Measurements from ENCODE around the gene EGFL6. TPM values are rescaled to one million over a fixed set of nuclear protein-coding genes. Genes with fewer than 3 reads are reported as not detected.

Gene EGFL6
- total RNA-seq, 1 experiment from 2014 or later = not detected

DNA sequence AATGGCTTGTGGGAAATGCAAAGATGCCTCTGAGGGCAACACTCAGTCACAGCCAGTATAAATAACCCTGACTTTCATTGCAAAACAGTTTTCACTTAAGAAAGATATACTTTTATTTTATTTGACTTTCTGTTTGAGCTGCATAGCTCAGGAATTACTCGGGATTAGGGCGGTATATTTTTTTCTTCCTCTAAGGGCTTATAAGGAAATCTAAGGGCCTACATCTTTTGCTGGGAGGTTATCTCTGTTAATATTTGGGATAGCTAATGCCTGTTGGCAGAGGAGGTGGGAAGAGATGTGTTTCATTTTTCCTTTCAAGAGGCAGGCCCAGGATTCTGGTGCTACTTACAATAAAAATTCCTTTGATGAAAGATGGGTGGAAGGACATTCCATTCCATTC is 28.8 kb upstream of the EGFL6 start:
- Mint-ChIP-seq H3K9me3 (ENCODE audit: unreplicated experiment) (no peaks in the 10 kb centered on the region), H3K4me3 (ENCODE audit: unreplicated experiment) (no peak overlapping the region), H3K36me3 (ENCODE audit: insufficient read depth, unreplicated experiment) (no peaks in the 10 kb centered on the region), H3K4me1 (ENCODE audit: insufficient read depth, unreplicated experiment) (no peaks in the 10 kb centered on the region), H3K27ac (ENCODE audit: low read depth, unreplicated experiment) (no peak overlapping the region), H3K27me3 (ENCODE audit: insufficient read depth, unreplicated experiment) (peaks cover 59% of the 10 kb centered on the region)
- intact Hi-C loops (cut with micrococcal nuclease) = no loop called here
- POLR2A ChIA-PET = no interaction called here
- no peak for TF ChIP-seq CTCF (IDR thresholded peaks at IDR 0.05; ENCODE audit: unreplicated experiment)
- no peak for DNase-seq (ENCODE audit: unreplicated experiment)
- no TSS peak for BruUV-seq (replicated peaks)
- CTCF ChIA-PET = interaction anchor here (0.6 to 1.5 kb wide), 3 partner anchors 34 to 393 kb away, joined by 3 to 4 read pairs (median 4); no protein-coding TSS in a partner anchor

- Mint-ChIP-seq H3K4me1 (ENCODE audit: insufficient read depth, unreplicated experiment) (no peaks in the 10 kb centered on the region), H3K36me3 (ENCODE audit: insufficient read depth, unreplicated experiment) (no peaks in the 10 kb centered on the region), H3K27me3 (ENCODE audit: insufficient read depth, unreplicated experiment) (peaks cover 94% of the 10 kb centered on the region), H3K9me3 (ENCODE audit: unreplicated experiment) (no peaks in the 10 kb centered on the region), H3K4me3 (ENCODE audit: unreplicated experiment) (no peak overlapping the region), H3K27ac (ENCODE audit: low read depth, unreplicated experiment) (no peak overlapping the region)
- BruUV-seq (replicated peaks) = no TSS peak
- DNase-seq (ENCODE audit: unreplicated experiment) = no peak
- CTCF ChIA-PET = no interaction called here
- POLR2A ChIA-PET = interaction anchor here (1.1 kb wide), 1 partner anchor 11 kb away, joined by 3 read pairs; no protein-coding TSS in a partner anchor
- TF ChIP-seq CTCF (IDR thresholded peaks at IDR 0.05; ENCODE audit: unreplicated experiment) = no peak
- intact Hi-C loops (cut with micrococcal nuclease) = no loop called here
Observed at GRCh38 chrX:13545726-13546125, 23.7 kb upstream of the EGFL6 start.

DNA sequence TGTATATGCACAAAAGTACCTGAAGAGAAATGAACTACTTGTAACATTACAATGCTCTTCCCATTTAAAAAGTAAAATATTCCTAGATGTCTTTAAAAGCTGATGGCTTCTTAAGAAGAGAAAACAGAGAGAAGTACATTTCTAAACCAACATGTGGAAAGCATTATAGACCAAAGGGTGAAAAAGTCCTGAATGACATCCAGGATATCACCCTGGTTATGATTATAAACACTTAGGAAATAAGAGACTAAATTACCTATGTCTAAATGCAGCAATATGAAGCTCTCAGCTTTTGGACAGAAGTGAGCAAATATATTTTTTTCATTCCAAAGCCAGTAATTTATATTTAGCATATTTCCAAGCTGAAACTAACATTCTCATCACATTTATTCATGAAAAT is 21.7 kb upstream of the EGFL6 start:
- peaks cover 86% of the 10 kb centered on the region for H3K27me3 Mint-ChIP-seq (ENCODE audit: insufficient read depth, unreplicated experiment)
- H3K36me3 Mint-ChIP-seq (ENCODE audit: insufficient read depth, unreplicated experiment) = peaks cover 3% of the 10 kb centered on the region
- no peak overlapping the region for H3K27ac Mint-ChIP-seq (ENCODE audit: low read depth, unreplicated experiment)
- ChIA-PET CTCF (no interaction called here), POLR2A (no interaction called here)
- intact Hi-C loops (cut with micrococcal nuclease) = no loop called here
- TF ChIP-seq CTCF (IDR thresholded peaks at IDR 0.05; ENCODE audit: unreplicated experiment) = no peak
- no peak for DNase-seq (ENCODE audit: unreplicated experiment)
- H3K4me1 Mint-ChIP-seq (ENCODE audit: insufficient read depth, unreplicated experiment) = no peaks in the 10 kb centered on the region
- peaks cover under 1% of the 10 kb centered on the region for H3K9me3 Mint-ChIP-seq (ENCODE audit: unreplicated experiment)
- no TSS peak for BruUV-seq (replicated peaks)
- no peak overlapping the region for H3K4me3 Mint-ChIP-seq (ENCODE audit: unreplicated experiment)

GRCh38 chrX:13550346-13550745 is 19.1 kb upstream of the EGFL6 start:
- Mint-ChIP-seq H3K9me3 (ENCODE audit: unreplicated experiment) (peaks cover 8% of the 10 kb centered on the region), H3K27ac (ENCODE audit: low read depth, unreplicated experiment) (no peak overlapping the region), H3K4me1 (ENCODE audit: insufficient read depth, unreplicated experiment) (no peaks in the 10 kb centered on the region), H3K27me3 (ENCODE audit: insufficient read depth, unreplicated experiment) (peaks cover 85% of the 10 kb centered on the region), H3K36me3 (ENCODE audit: insufficient read depth, unreplicated experiment) (peaks cover 6% of the 10 kb centered on the region), H3K4me3 (ENCODE audit: unreplicated experiment) (no peak overlapping the region)
- DNase-seq (ENCODE audit: unreplicated experiment) = no peak
- CTCF ChIA-PET = no interaction called here
- POLR2A ChIA-PET = no interaction called here
- BruUV-seq (replicated peaks) = no TSS peak
- TF ChIP-seq CTCF (IDR thresholded peaks at IDR 0.05; ENCODE audit: unreplicated experiment) = no peak
- intact Hi-C loops (cut with micrococcal nuclease) = no loop called here

All from MCF 10A (cell line).